Stimulated activated naive CD4-positive, alpha-beta T cell treated with Interleukin-2 at 50 U/mL for 16 hours (primary cell): ENCODE measurements around the gene PARP9.
"Not testable (repeated sequence)": the region's sequence is repeated elsewhere in the genome, so short reads cannot be mapped to it uniquely, and the experiment has no call there.

Experiments used
- DNase-seq: peaks from one replicate; lab custom pipeline; 2025; lab: John Stamatoyannopoulos, UW

Gene PARP9

DNA sequence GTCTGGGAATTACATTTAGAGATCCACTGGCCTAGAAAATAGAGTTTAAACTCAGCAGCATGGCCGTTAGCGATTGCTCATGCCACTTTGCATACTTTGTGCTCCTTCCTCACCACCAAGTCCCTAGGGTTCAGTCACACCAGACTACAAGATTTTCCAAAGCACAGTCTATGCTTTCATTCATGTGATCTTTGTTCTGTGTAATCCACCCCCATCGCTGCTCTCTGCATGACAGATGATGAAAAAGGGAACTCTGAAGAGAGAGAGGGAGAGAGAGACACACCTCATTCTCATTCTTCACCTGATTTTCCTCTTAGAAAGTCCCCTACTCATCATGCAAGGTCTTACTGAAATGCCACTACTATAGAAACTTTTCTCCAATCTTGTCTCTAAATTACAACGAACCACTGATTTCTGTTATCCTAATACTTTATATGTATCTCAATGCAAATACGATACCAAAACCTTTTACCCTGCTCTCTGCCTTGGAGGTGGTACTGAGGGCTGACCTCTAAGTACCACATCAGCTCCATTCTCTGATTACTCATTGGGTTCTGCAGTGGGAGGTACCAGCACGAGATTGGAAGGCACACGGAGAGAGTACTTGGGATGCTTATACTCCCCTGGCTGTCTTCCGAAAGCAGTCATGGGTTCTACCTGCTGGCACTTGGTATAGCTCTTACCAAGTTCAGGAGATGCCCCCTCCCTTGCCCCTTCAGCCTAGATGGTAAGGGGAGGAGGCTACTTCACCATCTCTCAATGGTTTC is 12.3 kb upstream of the PARP9 start:
- DNase-seq: peak; percentile 63

DNA sequence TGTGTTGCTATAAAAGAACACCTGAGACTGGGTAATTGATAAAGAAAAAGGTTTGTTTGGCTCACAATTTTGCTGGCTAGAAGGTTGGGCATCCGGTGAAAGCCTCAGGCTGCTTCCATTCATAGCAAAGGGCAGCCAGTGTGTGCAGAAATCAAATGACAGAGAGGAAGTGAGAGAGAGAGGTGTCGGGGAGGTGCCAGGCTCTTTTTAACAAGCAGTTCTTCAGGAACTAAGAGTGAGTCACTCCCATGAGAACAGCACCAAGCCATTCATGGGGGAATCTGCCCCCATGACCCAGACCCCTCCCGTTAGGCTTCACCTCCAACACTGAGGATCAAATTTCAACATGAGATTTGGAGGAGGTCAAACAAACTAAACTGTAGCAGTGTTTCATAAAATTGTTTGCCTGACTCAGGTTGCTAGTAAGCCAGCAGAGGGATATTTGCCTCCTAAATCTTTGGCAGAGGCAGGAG is 8.9 kb upstream of the PARP9 start:
- DNase-seq: no peak

DNA sequence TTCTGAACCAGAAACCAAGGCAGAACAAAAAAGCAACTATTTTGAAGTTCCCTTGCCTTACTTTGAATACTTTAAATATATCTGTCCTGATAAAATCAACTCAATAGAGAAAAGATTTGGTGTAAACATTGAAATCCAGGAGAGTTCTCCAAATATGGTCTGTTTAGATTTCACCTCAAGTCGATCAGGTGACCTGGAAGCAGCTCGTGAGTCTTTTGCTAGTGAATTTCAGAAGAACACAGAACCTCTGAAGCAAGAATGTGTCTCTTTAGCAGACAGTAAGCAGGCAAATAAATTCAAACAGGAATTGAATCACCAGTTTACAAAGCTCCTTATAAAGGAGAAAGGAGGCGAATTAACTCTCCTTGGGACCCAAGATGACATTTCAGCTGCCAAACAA is 4.7 kb upstream of the PARP9 start:
- no peak for DNase-seq

DNA sequence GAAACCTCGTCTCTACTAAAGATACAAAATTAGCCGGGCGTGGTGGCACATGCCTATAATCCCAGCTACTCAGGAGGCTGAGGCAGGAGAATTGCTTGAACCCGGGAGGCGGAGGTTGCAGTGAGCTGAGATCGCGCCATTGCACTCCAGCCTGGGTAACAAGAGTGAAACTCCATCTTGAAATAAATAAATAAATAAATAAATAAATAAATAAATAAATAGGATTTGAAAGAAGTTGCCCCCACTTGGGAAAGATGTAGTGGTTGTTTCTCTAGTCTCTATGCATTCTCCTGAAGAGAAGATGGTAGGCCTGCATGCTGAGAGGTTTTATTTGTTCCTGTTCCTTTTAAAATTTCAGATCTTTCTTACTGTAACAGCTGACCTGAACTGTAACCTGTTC is 4.0 kb upstream of the PARP9 start:
- DNase-seq: not testable (repeated sequence)

DNA sequence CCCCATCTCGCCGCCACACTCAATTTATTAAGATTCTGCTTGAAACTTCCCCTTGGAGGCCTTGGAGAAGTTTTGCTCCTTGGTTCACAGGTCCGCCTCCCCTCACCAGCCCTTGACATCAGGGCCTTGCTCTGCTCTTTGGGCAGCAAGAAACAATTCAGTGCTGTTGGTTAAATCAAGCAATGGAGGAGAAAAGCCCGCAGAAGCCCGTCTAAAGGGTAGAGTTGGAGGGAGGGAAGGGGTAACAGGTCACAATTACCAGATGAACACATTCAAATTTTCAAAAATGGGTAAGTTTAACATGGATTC is 429 bp downstream of the PARP9 start:
- DNase-seq: no peak

DNA sequence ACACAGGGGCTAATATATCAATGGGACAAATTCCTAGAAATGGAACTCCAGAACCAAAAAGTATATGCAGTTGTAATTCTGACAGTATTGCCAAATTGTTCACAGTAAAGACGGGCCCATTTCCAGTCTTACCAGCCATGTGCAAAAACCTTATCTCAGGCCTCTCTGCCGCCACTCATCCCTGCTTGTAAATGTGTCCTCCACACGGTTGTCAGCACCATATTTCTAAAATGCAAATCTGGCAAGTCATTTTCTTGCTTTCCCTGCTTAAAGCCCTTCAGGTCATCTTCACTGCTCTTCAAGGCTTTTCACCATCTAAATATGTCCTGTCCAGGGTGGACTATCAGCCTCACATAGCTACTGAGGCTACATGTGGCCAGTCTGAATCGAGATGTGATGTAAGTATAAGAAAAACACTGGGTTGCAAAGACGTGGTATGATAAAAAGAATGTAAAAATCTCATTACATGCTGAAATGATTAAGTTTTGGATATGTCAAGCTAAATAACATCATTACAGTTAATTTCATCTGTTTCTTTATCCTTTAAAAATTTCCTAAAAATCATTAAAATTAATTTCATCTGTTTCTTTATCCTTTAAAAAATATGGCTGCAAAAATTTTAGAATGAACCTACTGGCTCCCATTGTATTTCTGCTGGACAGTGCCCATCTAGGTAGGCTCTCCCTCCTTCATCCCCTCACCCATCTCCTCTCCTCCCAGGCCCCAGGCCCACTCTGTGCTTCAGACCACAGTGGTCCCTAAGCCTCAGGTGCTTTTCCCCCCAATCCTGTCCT is 980 bp downstream of the PARP9 start:
- DNase-seq: no peak

DNA sequence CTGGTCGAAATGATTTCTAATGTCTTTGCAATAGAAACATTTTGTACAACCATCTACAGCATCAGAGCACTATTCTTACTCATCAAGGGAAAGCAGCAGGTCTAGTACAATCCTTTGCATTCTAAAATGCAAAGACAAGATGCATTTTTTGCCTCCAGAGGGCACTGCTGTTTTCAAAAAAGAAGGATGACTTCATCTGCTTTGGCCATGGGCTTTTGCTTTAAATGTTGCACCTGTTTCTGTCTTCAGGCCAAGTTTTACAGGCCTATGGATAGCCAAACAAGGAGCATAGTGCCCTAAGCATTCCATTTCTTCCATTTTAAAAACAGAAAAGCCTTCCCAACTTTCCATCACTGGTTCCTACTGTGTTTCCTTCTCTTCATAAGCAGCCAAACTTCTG is 3.4 kb downstream of the PARP9 start:
- peak; percentile 32 for DNase-seq

DNA sequence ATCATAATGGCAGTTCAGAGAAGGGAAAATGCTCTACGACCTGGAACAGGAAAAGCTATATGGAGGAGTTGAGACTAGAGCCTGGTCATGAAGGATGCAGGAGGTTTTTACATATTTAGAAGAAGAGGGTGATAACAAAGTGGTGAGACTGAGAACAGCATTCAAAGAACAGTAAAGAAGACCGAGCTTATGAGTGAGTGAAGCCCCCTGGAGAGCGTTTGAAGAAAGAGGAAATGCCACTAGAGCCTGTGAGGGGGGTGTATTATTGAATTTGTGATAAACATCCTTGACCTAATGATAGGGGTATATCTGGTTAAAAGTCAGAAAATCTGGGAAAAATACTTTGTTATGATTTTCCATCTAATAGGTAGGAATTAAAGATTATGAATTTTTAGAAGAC is 4.2 kb downstream of the PARP9 start:
- DNase-seq: no peak

DNA sequence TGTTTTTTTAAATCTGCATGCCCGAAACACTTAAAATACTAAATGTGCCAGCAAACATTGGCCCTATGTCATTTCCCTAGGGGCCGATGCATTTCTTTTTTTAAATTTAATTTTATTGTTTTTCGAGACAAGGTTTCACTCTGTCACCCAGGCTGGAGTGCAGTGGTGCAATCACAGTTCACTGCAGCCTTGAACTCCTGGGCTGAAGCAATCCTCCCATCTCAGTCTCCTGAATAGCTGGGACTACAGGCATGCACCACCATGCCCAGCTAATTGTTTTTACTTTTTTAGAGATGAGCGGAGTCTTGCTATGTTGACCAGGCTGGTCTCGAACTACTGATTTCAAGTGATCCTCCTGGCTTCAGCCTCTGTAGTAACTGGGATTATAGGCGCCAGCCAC is 5.5 kb downstream of the PARP9 start:
- DNase-seq: no peak

DNA sequence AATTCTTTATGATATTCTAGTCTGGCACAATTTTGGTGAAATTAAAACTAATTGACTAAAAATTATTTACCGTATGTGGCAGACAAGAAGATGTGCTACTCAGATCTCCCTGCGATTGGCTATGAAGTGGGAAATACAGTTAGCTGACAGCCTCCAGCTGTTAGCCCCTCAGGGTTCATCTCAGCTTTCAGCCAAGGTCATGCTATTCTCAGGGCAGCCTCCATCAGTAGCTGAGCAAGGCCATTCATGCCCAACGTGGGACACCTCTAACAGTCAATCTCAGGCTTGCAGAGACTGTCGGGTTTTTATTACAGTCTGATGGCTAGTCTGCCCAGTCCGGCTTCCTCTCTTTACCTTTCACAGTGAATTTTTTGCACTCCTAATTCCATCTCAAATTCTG is 6.7 kb downstream of the PARP9 start:
- no peak for DNase-seq

DNA sequence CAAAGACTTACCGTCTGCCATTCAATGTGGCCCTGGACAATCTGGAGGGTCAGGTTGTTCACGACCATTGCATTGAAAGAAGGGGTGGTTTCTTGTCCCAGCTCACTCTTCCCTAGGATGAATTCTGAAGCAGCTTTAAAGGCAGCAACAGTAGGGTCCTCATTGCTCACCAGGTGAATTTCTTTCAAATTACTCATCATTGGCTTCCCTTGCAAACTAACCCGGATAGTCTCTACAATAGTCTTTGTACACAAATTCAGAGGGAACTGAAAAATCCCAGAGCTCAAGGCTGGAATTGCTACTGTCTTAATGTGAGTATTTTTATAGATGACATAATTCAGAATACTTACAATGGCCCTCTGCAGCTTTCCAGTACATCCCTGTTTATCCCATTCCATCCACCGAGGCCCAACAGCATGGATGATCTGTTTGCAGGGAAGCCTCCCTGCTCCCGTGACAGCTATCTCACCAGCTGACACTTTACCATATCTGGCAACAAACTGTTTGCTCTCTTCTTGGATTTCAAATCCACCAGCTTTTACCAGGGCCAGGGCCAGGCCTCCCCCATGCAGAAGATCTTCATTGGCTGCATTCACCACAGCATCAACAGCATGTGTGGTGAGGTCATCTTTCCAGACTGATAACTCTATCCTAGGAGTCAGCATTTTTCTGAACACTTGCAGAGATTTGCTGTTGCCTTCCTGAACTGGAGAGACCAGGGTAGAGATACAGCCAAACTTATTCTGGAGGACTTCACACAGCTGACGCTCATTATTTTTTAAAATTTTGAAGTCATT is 8.6 kb downstream of the PARP9 start:
- no peak for DNase-seq

DNA sequence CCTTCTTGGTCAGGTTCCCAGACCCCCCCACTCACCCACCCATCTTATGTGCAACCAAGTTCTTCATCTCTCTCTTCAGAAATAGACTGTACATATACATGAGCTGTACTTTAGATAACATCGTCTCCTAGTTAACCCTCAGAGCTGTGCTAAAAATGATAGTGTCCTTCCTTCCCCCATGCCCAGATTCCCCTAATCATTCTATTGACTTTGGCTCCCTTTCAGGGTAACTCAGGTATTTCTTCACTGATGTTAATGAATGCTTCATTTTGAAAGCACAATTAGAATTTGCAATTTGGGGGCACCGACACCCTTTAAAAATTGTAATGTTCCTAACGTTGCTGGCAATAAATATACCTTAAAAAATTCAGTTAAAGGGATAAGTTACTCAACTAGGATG is 10.9 kb downstream of the PARP9 start:
- no peak for DNase-seq

DNA sequence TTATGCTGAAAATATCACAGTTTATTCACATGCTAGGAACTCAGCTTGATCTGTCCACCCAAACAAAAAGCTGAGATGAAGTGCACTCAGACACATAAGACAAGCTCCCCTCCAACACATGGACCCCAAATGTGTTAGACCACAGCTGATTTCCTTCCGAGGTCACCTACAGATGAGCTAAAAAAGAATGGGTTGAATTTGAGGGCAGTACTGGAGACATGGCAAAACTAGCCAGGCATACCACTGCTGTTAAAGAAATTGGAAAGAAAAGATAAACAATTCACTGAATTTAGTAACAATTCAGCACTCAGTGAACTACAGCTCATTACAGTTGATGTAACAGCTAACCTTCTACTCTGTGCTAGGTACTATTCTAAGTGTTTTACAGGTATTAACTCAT is 15.5 kb downstream of the PARP9 start:
- DNase-seq: no peak

DNA sequence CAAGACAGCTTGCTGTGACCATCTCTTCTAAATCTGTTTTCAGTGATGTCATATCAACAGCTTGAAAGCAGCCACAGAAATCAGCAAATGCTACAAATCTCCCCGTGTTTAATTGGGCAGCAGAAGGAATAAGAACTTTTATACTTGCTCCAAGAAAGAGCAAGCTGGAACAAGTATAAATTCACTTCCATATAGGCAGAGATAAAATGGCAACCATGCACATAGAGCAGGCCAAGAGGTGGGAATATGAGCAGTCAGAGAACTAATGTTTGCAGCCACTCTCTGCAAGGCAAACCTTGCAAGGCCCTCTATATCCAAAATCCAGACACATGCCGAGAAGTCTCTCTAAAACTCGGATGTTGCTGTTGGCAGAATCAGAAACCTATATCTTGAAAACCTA is 16.0 kb downstream of the PARP9 start:
- DNase-seq: no peak

DNA sequence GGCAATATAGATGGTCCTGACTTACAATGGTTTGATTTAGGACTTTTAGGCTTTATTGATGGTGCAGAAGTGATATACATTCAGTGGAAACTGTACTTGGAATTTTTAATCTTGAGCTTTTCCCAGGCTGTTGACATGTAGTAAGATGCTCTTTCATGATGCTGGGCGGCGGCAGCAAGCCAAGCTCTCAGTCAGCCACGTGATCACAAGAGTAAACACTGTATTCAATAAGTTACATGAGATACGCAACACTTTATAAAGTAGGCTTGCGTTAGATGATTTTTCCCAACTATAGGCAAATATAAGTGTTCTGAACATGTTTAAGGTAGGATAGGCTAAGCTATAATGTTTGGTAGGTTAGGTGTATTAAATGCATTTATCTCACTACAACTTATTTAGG is 17.9 kb downstream of the PARP9 start:
- DNase-seq: no peak

DNA sequence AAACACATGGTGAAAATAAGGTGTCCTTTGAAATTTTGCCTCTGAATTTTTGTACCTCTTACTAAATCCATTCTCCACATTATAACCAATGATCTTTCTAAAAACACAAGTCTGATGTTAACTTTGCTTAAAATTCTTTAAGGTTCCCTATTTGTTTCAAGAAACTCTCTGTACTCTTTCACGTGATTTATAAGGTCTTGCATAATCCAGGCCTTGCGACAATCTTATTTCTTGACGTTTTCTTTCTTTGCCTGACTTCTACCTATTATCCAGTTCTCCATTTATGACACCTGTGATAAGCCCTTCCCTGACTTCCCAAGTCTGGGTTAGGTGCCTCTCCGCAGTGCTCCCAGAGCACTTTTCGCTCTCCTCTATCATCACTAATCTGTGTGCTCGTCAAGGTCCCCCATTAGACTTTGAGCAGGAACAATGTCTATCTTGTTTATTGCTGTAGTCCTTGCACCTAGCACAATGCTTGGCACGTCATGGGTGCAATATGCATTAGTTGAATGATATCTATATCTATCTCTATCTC is 25.1 kb downstream of the PARP9 start:
- no peak for DNase-seq

DNA sequence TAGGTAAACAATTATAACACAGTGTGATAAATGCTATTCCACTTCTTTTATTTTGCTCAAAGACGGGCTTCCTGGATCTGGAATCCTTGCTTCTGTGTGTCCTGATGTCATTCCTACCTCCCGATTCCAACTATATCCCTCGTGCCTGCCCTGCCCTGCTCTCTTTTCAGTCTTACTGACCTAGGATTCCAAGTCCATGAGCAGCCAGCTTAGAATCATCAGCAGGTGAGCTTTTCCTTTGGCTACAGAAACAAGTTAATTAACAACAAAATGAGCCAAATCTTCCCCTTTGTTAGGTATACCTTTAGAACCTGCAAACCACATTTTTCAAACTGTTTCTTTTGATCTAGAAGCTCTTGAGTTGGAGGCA is 27.5 kb downstream of the PARP9 start:
- no peak for DNase-seq

DNA sequence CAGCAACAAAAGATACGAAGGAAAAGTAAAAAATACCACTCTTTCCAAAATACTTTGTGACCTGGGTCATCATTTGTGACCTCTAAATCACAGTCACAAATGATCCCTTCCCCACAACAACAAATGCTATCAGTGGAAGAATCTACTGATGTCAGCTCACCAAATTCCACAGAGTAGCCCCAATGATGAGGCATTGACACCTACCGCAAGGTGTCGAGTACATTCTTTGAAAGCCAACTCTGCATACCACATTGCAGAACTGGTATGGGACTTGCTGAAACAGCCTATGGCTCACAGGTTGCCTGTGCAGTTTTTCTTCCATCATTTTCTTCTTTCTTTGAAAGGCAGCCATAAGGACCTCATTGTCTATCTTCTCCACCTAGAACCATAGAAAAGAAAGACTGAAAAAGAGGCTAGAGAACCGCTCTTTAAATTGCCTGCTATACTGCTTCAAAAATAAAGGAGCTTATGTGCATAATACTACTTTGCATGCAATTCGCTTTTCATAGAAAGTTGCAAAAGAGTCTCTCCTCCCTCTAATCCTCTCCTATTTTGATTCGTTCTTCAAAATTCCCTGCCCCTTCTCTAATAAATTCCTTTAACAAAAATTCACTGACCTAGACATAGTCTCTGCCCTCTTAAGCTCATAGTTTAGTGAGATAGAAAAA is 28.0 kb downstream of the PARP9 start:
- DNase-seq: no peak

DNA sequence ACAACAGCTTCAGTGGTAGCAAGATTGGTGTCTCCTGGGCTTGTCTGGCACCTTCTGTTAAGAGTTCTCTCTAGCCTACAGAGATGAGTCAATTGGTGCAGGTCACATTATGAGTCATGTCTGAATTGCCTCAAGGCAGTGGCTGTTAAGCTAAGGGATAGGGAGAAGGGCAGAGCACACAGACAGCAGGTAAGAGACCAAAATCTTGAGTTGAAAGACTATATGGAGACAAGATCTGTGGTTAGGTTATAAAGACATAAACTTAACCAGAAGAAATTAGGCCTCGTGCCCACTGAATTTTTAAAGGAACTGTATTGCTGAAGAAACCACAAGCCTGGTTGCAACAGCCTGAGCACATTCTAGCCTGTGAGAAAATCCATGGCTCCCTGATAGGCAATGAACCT is 30.2 kb downstream of the PARP9 start:
- DNase-seq: peak; percentile 42

DNA sequence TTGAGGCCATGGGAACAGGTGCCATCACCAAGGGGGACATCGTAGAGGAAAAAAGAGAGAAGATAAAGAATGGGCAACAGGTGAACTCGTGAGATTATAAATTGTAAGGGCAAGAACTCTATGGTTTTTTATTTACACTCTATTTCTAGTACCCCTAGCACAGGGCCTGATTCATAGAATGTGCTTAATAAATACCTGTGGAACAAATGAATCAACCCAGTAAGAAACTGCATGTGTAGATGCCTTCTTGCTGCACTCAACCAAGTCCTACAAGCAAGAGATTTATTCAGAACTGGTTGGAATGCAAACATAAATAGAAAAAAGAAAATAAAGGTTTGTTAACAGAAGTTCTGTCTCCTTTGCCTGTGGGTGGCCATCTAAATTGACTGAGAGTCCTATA is 30.6 kb downstream of the PARP9 start:
- DNase-seq: no peak

DNA sequence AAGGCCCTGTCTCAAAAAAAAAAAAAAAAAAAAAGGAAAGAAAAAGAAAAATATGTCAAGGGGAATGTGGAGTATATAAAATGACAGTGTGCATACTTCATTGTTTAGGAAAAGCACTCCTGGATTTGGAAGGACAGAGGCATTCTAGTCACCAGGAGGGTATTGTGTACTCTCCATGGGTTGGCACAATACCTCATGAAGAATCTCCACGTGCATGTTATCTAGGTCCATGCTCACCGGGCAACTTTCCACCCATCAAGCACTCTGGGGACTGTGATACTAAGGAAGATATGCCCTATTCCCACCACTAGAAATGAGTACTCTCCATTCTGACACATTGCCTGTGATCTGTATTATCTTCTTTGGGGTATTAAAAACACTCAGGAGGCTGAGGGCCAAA is 33.9 kb downstream of the PARP9 start:
- DNase-seq: no peak

DNA sequence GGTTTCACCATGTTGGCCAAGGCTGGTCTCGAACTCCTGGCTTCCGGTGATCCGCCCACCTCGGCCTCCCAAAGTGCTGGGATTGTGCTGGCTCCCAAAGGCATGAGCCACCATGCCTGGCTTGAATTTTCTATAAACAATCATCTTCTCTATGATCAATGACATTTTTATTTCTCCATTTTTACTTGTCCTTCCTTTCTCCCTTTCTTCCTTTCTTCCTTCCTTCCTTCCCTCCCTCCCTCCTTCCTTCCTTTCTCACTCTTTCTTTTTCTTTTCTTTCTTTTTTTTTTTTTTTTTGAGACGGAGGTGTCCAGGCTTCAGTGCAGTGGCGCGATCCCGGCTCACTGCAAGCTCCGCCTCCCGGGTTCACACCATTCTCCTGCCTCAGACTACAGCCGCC is 40.8 kb downstream of the PARP9 start:
- DNase-seq: no peak
